Heart left ventricle (tissue), 13 donors: ENCODE measurements around the gene CHST5.

Experiments used
- CTCF ChIP-seq, 12 donors: fragments of 200-600 bp; sonication (generic) in 4 of 12; IDR thresholded peaks; one replicate each; pipeline versions ENCODE4 v1.5.0 to v1.8.0; 2018 to 2022; ENCODE audit warnings: antibody characterized with exemption in 12 of 12, mild to moderate bottlenecking in 5 of 12
- POLR2A ChIP-seq, 2 donors: fragments of 450-650 bp; IDR thresholded peaks; one replicate each; pipeline ENCODE4 v1.6.1; 2017; ENCODE audit warnings: antibody characterized with exemption in 2 of 2, mild to moderate bottlenecking in 2 of 2, moderate library complexity in 2 of 2
- donor health status: ischemic (EF 13 %, LVEDD 7.1; RV severe dilation, severe dysfunction).
- donor health status: DM: no; HTN: yes; CAD: no.
- donor health status: DM: no; HTN: no; CAD: no.
- donor health status: ischemic (EF 25% LVEDD 6.9; RV normal size, moderate dysfunction).
- donor health status: ischemic (EF 25% LVEDD 5.7; RV mildly dilated, moderate dysfunction).
- donor health status: ischemic (EF 35%, LVEDD 5.7; RV mildly dilated, moderate dysfunction).
- donor health status: nonischemic (EF 11% LVEDD 7.7; RV severe dilation, severe dysfunction).
- donor health status: DM: yes; HTN: yes; CAD: no.
- donor health status: PGD.
- donor health status: ischemic (EF 29% LVEDD 5.4; RV normal size, mild dysfunction).
- donor health status: nonischemic (EF 23%, LVEDD 6.1; RV moderate dilation, normal function).

- no peak for TF ChIP-seq POLR2A (IDR thresholded peaks at IDR 0.05)
- TF ChIP-seq CTCF (IDR thresholded peaks at IDR 0.05), result no peak
These were observed 50.5 kb downstream of the CHST5 start for GRCh38 chr16:75485230-75486013.
